ENCODE measurements around the gene ADGRB3. TPM values are rescaled to one million over a fixed set of nuclear protein-coding genes. Genes with fewer than 3 reads are reported as not detected.

The ADGRB3 gene
- total and polyA plus RNA-seq, 10 of the 15 experiments (the other 5 are each of a cell fraction or from before 2014, with no cell fraction given) = 0.03 to 0.06 TPM; not detected in 8

GRCh38 chr6:69408886-69409285 lies 773.8 kb downstream of the ADGRB3 start (continued):
- TF ChIP-seq CBX5 (IDR thresholded peaks at IDR 0.05; ENCODE audit: low read depth) (no peak), SP1 (IDR thresholded peaks at IDR 0.05; ENCODE audit: low read depth, low read length) (no peak), CHD2 (IDR thresholded peaks at IDR 0.05; ENCODE audit: borderline replicate concordance, low read depth, low read length) (no peak), TBL1XR1 (IDR thresholded peaks at IDR 0.05; ENCODE audit: low read depth, low read length) (no peak), TAF1 (IDR thresholded peaks at IDR 0.05; ENCODE audit: borderline replicate concordance, low read depth, low read length) (no peak), STAT1 (conservative IDR thresholded peaks at IDR 0.05) (no peak)

- Histone ChIP-seq H2AFZ (ENCODE audit: control insufficient read depth, low read depth, low read length) (no peak overlapping the region), H3K27ac (ENCODE audit: control insufficient read depth, insufficient read depth) (no peak overlapping the region), H3K36me3 (ENCODE audit: control insufficient read depth in 2 of 2, insufficient read depth in 2 of 2, low read length in 1 of 2) (no peaks in the 10 kb centered on the region), H3K4me2 (ENCODE audit: control insufficient read depth, insufficient read depth) (no peak overlapping the region), H3K27me3 (replicated peaks in 1 of 2; ENCODE audit: control insufficient read depth in 2 of 2, insufficient read depth in 2 of 2, low read length in 1 of 2) (no peaks in the 10 kb centered on the region), H3K4me3 (no peak overlapping the region), H3K9ac (ENCODE audit: control insufficient read depth, insufficient read depth, low read length) (no peak overlapping the region), H3K79me2 (ENCODE audit: control insufficient read depth, insufficient read depth, low read length) (no peaks in the 10 kb centered on the region), H3K9me3 (replicated peaks; ENCODE audit: control insufficient read depth, insufficient read depth, low read length) (no peaks in the 10 kb centered on the region), H4K20me1 (ENCODE audit: control insufficient read depth, insufficient read depth) (no peaks in the 10 kb centered on the region), H3K4me1 (ENCODE audit: control insufficient read depth, insufficient read depth, low read length) (no peaks in the 10 kb centered on the region)
- ChIA-PET CTCF (no interaction called here), RAD21 (ENCODE audit: unreplicated experiment) (no interaction called here), POLR2A (no interaction called here), SMC1A (ENCODE audit: uncharacterized antibody, unreplicated experiment) (no interaction called here)
- no TSS peak for BruUV-seq (replicated peaks)
- ATAC-seq (no peak), FAIRE-seq (no peak), DNase-seq (ENCODE audit: low read depth, low spot score) (no peak)
- intact Hi-C loops (cut with micrococcal nuclease; ENCODE audit: unreplicated experiment) (no loop called here), in situ Hi-C loops (cut with MboI) (no loop called here)
- whole genome bisulfite sequencing (ENCODE audit: insufficient coverage, insufficient replicate concordance, low lambda C conversion rate, missing lambda C conversion rate) = 19% methylated on average over 2 of the region's 2 CpGs
- TF ChIP-seq NBN (IDR thresholded peaks at IDR 0.05) = no peak
- no peak for TF ChIP-seq SKIL (IDR thresholded peaks at IDR 0.05; ENCODE audit: low read depth, poor library complexity, severe bottlenecking)
- no peak for TF ChIP-seq CBFB (IDR thresholded peaks at IDR 0.05; ENCODE audit: low read depth)
- no peak for TF ChIP-seq ZNF207 (IDR thresholded peaks at IDR 0.05; ENCODE audit: borderline replicate concordance)
- TF ChIP-seq REST (IDR thresholded peaks at IDR 0.05; ENCODE audit: low read depth, low read length) = no peak
These were observed 781.7 kb downstream of the ADGRB3 start for GRCh38 chr6:69416776-69417175.
